PC-9 (cell line): Measurements from ENCODE around the gene INTS7.

Experiments used
- CTCF ChIP-seq: fragments of 200-600 bp; sonication (generic); conservative IDR thresholded peaks from 2 replicates; pipeline ENCODE4 v1.6.1; 2017; ENCODE audit warnings: mixed run types, antibody characterized with exemption, mild to moderate bottlenecking, moderate library complexity
- EZH2 ChIP-seq: fragments of 200-600 bp; sonication (generic); IDR thresholded peaks from 2 replicates; pipeline ENCODE4 v1.8.0; 2017; ENCODE audit warnings: antibody characterized with exemption, low read depth

- no peak for TF ChIP-seq CTCF
- TF ChIP-seq EZH2: no peak
Observed at GRCh38 chr1:212009561-212009960, 25.8 kb downstream of the INTS7 start.
